Esophagus muscularis mucosa (tissue), 4 donors: ENCODE data around the gene RETREG1. TPM values are rescaled to one million over a fixed set of nuclear protein-coding genes. Genes with fewer than 3 reads are reported as not detected.

Experiments
- DNase-seq: peaks from one replicate; pipeline ENCODE4 v3.0.0-alpha.2; 2017; ENCODE audit errors: extremely low spot score
- H3K27ac ChIP-seq, 4 donors: fragments of 200-600 bp; sonication (generic); replicated peaks in 1 of 4; 1 replicate in 3 of 4; 2 replicates in 1 of 4; pipeline ENCODE4 v1.5.1; 2016 to 2019; ENCODE audit warnings: mild to moderate bottlenecking in 1 of 4
- H3K27me3 ChIP-seq, 4 donors: fragments of 200-600 bp; sonication (generic); one replicate each; pipeline versions ENCODE4 v1.5.1 to v1.6.0; 2016 to 2019
- H3K36me3 ChIP-seq, 4 donors: fragments of 200-600 bp; sonication (generic); one replicate each; pipeline ENCODE4 v1.5.1; 2016 to 2019
- H3K4me1 ChIP-seq, 4 donors: fragments of 200-600 bp; sonication (generic); one replicate each; pipeline ENCODE4 v1.5.1; 2016 to 2019
- H3K4me3 ChIP-seq, 4 donors: fragments of 200-600 bp; sonication (generic); 1 replicate in 2 of 4; 2 replicates in 2 of 4; pipeline ENCODE4 v1.5.1; 2016 to 2019; ENCODE audit warnings: mild to moderate bottlenecking in 4 of 4, moderate library complexity in 1 of 4
- H3K9me3 ChIP-seq, 4 donors: fragments of 200-600 bp; sonication (generic); 1 replicate in 3 of 4; 2 replicates in 1 of 4; pipeline ENCODE4 v1.5.1; 2016 to 2019
- CTCF ChIP-seq, 3 experiments: fragments of 200-600 bp in 2 of 3; fragments of 450-650 bp in 1 of 3; sonication (generic) in 2 of 3; IDR thresholded peaks; one replicate each; pipeline ENCODE4 v1.5.1; 2017 to 2019; ENCODE audit warnings: antibody characterized with exemption in 3 of 3, mild to moderate bottlenecking in 2 of 3, moderate library complexity in 1 of 3
- EP300 ChIP-seq: sonication (generic); formaldehyde crosslinking; IDR thresholded peaks from one replicate; pipeline ENCODE4 v1.6.1; 2017; ENCODE audit warnings: antibody characterized with exemption
- POLR2A ChIP-seq: fragments of 450-650 bp; IDR thresholded peaks from one replicate; pipeline ENCODE4 v1.6.1; 2017; ENCODE audit warnings: antibody characterized with exemption, moderate library complexity, mild to moderate bottlenecking, low read depth
- POLR2AphosphoS5 ChIP-seq, 2 donors: sonication (generic); formaldehyde crosslinking; IDR thresholded peaks; one replicate each; pipeline ENCODE4 v1.6.1; 2017; ENCODE audit warnings: antibody characterized with exemption in 2 of 2
- WGBS: methylation state at CpG from one replicate; pipeline ENCODE4 v1.1.5; 2018; 5-methylcytosine and 5-hydroxymethylcytosine counted together
- intact Hi-C: fragments of 100-400 bp; cut with DNase I; formaldehyde crosslinking; loops from one replicate; pipeline ENCODE4 v1.15.1; 2023
- total RNA-seq, 4 donors: library from RNA; depleted of rRNA; stranded (reverse); fragments of >200 nt; gene quantifications; one replicate each; pipeline versions ENCODE4 v1.1.0 to v1.2.1, GENCODE V29; 2016

RETREG1 gene
- total RNA-seq, 4 donors from 2014 or later: 7.5 to 13.0 (median 10.3) TPM

- Histone ChIP-seq H3K27me3 (no peaks in the 10 kb centered on the region), H3K9me3 (peaks cover 0 to 12% (median 3%) of the 10 kb centered on the region in 4 donors), H3K27ac (peak overlapping the region in 2 of 4 donors; percentile 14 to 49), H3K4me1 (peaks cover 7 to 21% (median 13%) of the 10 kb centered on the region in 4 donors), H3K4me3 (no peak overlapping the region), H3K36me3 (no peaks in the 10 kb centered on the region)
- intact Hi-C loops: loop anchor here (5.0 kb wide), 1 partner anchor 60 kb away; no protein-coding TSS in a partner anchor
- 59% methylated on average over 10 of the region's 10 CpGs for WGBS
- no peak for DNase-seq
- TF ChIP-seq CTCF (IDR thresholded peaks at IDR 0.05) (no peak), POLR2AphosphoS5 (IDR thresholded peaks at IDR 0.05) (peak; percentile 4 to 11)
Observed at GRCh38 chr5:16492398-16493140, 124.2 kb downstream of the RETREG1 start.

- Histone ChIP-seq H3K4me3 (no peak overlapping the region), H3K27me3 (no peaks in the 10 kb centered on the region), H3K27ac (no peak overlapping the region), H3K9me3 (peaks cover 0 to 8% (median 3%) of the 10 kb centered on the region in 4 donors), H3K36me3 (no peaks in the 10 kb centered on the region), H3K4me1 (peaks cover 7 to 21% (median 16%) of the 10 kb centered on the region in 4 donors)
- 93% methylated on average over 8 of the region's 8 CpGs for WGBS
- no peak for TF ChIP-seq POLR2AphosphoS5 (IDR thresholded peaks at IDR 0.05)
- TF ChIP-seq POLR2A: no peak
- no peak for TF ChIP-seq CTCF (IDR thresholded peaks at IDR 0.05)
- TF ChIP-seq EP300: no peak
- DNase-seq: no peak
- intact Hi-C loops: loop anchor here (5.0 kb wide), 1 partner anchor 61 kb away; no protein-coding TSS in a partner anchor
Observed at GRCh38 chr5:16490911-16491310, 125.9 kb downstream of the RETREG1 start.

GRCh38 chr5:16489322-16489791 lies 127.4 kb downstream of the RETREG1 start:
- H3K4me1 ChIP-seq: peaks cover 7 to 21% (median 11%) of the 10 kb centered on the region in 4 donors
- no peaks in the 10 kb centered on the region for H3K36me3 ChIP-seq
- no peak overlapping the region for H3K27ac ChIP-seq
- H3K9me3 ChIP-seq: no peaks in the 10 kb centered on the region
- TF ChIP-seq POLR2A (no peak), CTCF (IDR thresholded peaks at IDR 0.05) (peak; percentile 54 to 72 (median 62)), EP300 (no peak), POLR2AphosphoS5 (IDR thresholded peaks at IDR 0.05) (no peak)
- H3K4me3 ChIP-seq: no peak overlapping the region
- intact Hi-C loops: loop anchor here (10.0 kb wide), 1 partner anchor 175 kb away; no protein-coding TSS in a partner anchor
- H3K27me3 ChIP-seq: no peaks in the 10 kb centered on the region
- 36% methylated on average over 1 of the region's 1 CpG for WGBS
- no peak for DNase-seq

GRCh38 chr5:16487456-16487855 lies 129.3 kb downstream of the RETREG1 start:
- no peak overlapping the region for H3K27ac ChIP-seq
- H3K4me3 ChIP-seq: no peak overlapping the region
- intact Hi-C loops: loop anchor here (10.0 kb wide), 1 partner anchor 177 kb away; no protein-coding TSS in a partner anchor
- no peaks in the 10 kb centered on the region for H3K27me3 ChIP-seq
- H3K4me1 ChIP-seq: peaks cover 2 to 8% (median 4%) of the 10 kb centered on the region in 4 donors
- TF ChIP-seq EP300 (no peak), POLR2AphosphoS5 (IDR thresholded peaks at IDR 0.05) (no peak), CTCF (IDR thresholded peaks at IDR 0.05) (no peak), POLR2A (no peak)
- no peaks in the 10 kb centered on the region for H3K36me3 ChIP-seq
- DNase-seq: no peak
- 89% methylated on average over 2 of the region's 2 CpGs for WGBS
- no peaks in the 10 kb centered on the region for H3K9me3 ChIP-seq
